Measurements from ENCODE around the gene UBIAD1. TPM values are rescaled to one million over a fixed set of nuclear protein-coding genes. Genes with fewer than 3 reads are reported as not detected.

The UBIAD1 gene
- total and polyA plus RNA-seq, 9 of the 15 experiments (the other 6 are each of a cell fraction or from before 2014, with no cell fraction given) = 6.2 to 34.3 (median 22.3) TPM

GRCh38 chr1:11273595-11274234, 717 bp downstream of the UBIAD1 start (continued):
- TF ChIP-seq ATF3 (IDR thresholded peaks at IDR 0.05) (no peak), ATF3 (CRISPR knock-in tag; conservative IDR thresholded peaks at IDR 0.05) (0 out of 2 replicates have a peak, but pooled peaks have one; percentile 17), ETS2 (tag; IDR thresholded peaks at IDR 0.05; ENCODE audit: borderline replicate concordance, poor library complexity, severe bottlenecking) (no peak), TOE1 (IDR thresholded peaks at IDR 0.05; ENCODE audit: borderline replicate concordance) (no peak), TOE1 (CRISPR knock-in tag; IDR thresholded peaks at IDR 0.05; ENCODE audit: borderline replicate concordance, low read depth) (0 out of 2 replicates have a peak, but pooled peaks have one; percentile 49), ZBTB17 (CRISPR knock-in tag; IDR thresholded peaks at IDR 0.05) (no peak), RB1 (IDR thresholded peaks at IDR 0.05; ENCODE audit: low read depth) (no peak), ZNF184 (CRISPR knock-in tag; IDR thresholded peaks at IDR 0.05) (no peak), SAP30 (IDR thresholded peaks at IDR 0.05; ENCODE audit: borderline replicate concordance, insufficient read depth, low read depth, low read length, poor library complexity, severe bottlenecking) (peak; percentile 74), PRMT5 (CRISPR knock-in tag; IDR thresholded peaks at IDR 0.05) (no peak), NR2C2 (CRISPR knock-in tag; IDR thresholded peaks at IDR 0.05) (peak; percentile 29), NR2C2 (tag; IDR thresholded peaks at IDR 0.05) (no peak; the same call in 1 of the 2 replicates), ZFX (CRISPR knock-in tag; IDR thresholded peaks at IDR 0.05) (no peak), MYBL2 (IDR thresholded peaks at IDR 0.05; ENCODE audit: low read depth) (no peak), MYBL2 (CRISPR knock-in tag; IDR thresholded peaks at IDR 0.05; ENCODE audit: borderline replicate concordance) (no peak), SMARCA4 (IDR thresholded peaks at IDR 0.05) (no peak), ATF1 (CRISPR knock-in tag; IDR thresholded peaks at IDR 0.05) (no peak), ATF1 (tag; IDR thresholded peaks at IDR 0.05) (peak; percentile 58; the same call in 1 of the 2 replicates), ZBTB5 (IDR thresholded peaks at IDR 0.05) (no peak)
- TF ChIP-seq, protein P1, sequence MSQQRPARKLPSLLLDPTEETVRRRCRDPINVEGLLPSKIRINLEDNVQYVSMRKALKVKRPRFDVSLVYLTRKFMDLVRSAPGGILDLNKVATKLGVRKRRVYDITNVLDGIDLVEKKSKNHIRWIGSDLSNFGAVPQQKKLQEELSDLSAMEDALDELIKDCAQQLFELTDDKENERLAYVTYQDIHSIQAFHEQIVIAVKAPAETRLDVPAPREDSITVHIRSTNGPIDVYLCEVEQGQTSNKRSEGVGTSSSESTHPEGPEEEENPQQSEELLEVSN (IDR thresholded peaks at IDR 0.05; ENCODE audit: borderline replicate concordance in 1 of 2, extremely low read depth in 1 of 2, insufficient read depth in 1 of 2, insufficient read length in 1 of 2, low read depth in 1 of 2, low read length in 1 of 2, poor library complexity in 1 of 2, severe bottlenecking in 1 of 2) = no peak
- TF ChIP-seq, protein P2, sequence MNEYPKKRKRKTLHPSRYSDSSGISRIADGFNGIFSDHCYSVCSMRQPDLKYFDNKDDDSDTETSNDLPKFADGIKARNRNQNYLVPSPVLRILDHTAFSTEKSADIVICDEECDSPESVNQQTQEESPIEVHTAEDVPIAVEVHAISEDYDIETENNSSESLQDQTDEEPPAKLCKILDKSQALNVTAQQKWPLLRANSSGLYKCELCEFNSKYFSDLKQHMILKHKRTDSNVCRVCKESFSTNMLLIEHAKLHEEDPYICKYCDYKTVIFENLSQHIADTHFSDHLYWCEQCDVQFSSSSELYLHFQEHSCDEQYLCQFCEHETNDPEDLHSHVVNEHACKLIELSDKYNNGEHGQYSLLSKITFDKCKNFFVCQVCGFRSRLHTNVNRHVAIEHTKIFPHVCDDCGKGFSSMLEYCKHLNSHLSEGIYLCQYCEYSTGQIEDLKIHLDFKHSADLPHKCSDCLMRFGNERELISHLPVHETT (CRISPR knock-in tag; conservative IDR thresholded peaks at IDR 0.05 in 1 of 2, IDR thresholded peaks at IDR 0.05 in 1 of 2) = no peak
